Measurements from ENCODE around the gene OR10H4. TPM values are rescaled to one million over a fixed set of nuclear protein-coding genes. Genes with fewer than 3 reads are reported as not detected.
"Not testable (repeated sequence)": the region's sequence is repeated elsewhere in the genome, so short reads cannot be mapped to it uniquely, and the experiment has no call there.

Gene OR10H4
- total RNA-seq, 4 donors from 2014 or later = not detected

DNA sequence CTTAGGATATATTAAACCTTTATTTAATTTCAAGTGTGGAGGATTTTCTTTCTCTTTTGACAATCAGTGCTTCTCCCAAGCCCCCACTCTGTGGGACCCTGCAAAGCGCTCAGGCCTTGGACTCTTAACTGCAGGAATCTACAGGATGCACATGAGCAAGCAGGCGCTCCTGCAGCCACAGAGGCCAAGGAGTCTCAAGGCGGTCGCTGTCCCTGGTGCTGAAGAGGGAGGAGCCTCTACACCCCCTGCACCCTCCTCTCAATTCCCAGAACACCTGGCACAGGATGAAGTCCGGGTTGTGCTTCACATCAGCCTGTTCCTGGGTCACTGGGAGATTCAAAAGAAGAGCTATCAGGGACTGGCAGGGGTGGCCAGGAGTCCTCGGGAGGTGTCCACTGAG lies 13.5 kb downstream of the OR10H4 start:
- no peak overlapping the region for H3K4me3 ChIP-seq (ENCODE audit: low read depth, poor library complexity, severe bottlenecking)
- intact Hi-C loops (cut with DNase I; ENCODE audit: low total_unique reads) = no loop called here
- DNase-seq (ENCODE audit: low spot score in 2 of 2) = no peak
- 68 to 81% methylated on average over 6 of the region's 6 CpGs for WGBS, 2 donors
- TF ChIP-seq, protein P1, sequence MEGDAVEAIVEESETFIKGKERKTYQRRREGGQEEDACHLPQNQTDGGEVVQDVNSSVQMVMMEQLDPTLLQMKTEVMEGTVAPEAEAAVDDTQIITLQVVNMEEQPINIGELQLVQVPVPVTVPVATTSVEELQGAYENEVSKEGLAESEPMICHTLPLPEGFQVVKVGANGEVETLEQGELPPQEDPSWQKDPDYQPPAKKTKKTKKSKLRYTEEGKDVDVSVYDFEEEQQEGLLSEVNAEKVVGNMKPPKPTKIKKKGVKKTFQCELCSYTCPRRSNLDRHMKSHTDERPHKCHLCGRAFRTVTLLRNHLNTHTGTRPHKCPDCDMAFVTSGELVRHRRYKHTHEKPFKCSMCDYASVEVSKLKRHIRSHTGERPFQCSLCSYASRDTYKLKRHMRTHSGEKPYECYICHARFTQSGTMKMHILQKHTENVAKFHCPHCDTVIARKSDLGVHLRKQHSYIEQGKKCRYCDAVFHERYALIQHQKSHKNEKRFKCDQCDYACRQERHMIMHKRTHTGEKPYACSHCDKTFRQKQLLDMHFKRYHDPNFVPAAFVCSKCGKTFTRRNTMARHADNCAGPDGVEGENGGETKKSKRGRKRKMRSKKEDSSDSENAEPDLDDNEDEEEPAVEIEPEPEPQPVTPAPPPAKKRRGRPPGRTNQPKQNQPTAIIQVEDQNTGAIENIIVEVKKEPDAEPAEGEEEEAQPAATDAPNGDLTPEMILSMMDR (IDR thresholded peaks at IDR 0.05) = no peak
- no peak for TF ChIP-seq POLR2A (IDR thresholded peaks at IDR 0.05)

- intact Hi-C loops (cut with DNase I; ENCODE audit: low total_unique reads) = no loop called here
- H3K4me3 ChIP-seq (ENCODE audit: low read depth, poor library complexity, severe bottlenecking) = no peak overlapping the region
- WGBS, 2 donors = 67 to 88% methylated on average over 2 of the region's 2 CpGs
- no peak for DNase-seq (ENCODE audit: low spot score in 2 of 2)
- TF ChIP-seq, protein P1 (IDR thresholded peaks at IDR 0.05) = no peak
- TF ChIP-seq POLR2A (IDR thresholded peaks at IDR 0.05) = no peak
Observed at GRCh38 chr19:15964231-15964630, 15.4 kb downstream of the OR10H4 start.

- no peak for TF ChIP-seq POLR2A (IDR thresholded peaks at IDR 0.05)
- TF ChIP-seq, protein P1 (IDR thresholded peaks at IDR 0.05) = no peak
- no peak overlapping the region for H3K4me3 ChIP-seq (ENCODE audit: low read depth, poor library complexity, severe bottlenecking)
- intact Hi-C loops (cut with DNase I; ENCODE audit: low total_unique reads) = no loop called here
- no peak for DNase-seq (ENCODE audit: low spot score in 2 of 2)
- 35 to 63% methylated on average over 5 of the region's 5 CpGs for WGBS, 2 donors
Observed at GRCh38 chr19:15971224-15971780, 22.5 kb downstream of the OR10H4 start.

DNA sequence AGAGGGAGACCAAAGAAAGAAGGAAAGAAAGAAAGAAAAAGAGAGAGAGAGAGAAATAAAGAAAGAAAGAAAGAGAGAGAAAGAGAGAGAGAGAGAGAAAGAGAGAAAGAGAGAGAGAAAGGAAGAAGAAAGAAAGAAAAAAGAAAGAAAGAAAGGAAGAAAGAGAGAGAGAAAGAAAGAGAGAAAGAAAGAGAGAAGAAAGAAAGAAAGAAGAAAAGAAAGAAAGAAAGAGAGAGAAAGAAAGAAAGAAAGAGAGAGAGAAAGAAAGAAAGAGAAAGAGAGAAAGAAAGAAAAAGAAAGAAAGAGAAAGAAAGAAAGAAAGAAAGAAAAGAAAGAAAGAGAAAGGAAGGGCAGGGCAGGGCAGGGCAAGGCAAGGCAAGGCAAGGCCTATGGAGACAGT lies 23.2 kb downstream of the OR10H4 start:
- intact Hi-C loops (cut with DNase I; ENCODE audit: low total_unique reads); DNase-seq (ENCODE audit: low spot score in 2 of 2); H3K4me3 ChIP-seq (ENCODE audit: low read depth, poor library complexity, severe bottlenecking): not testable (repeated sequence)

GRCh38 chr19:15974856-15975255 lies 26.0 kb downstream of the OR10H4 start:
- intact Hi-C loops (cut with DNase I; ENCODE audit: low total_unique reads) = no loop called here
- no peak overlapping the region for H3K4me3 ChIP-seq (ENCODE audit: low read depth, poor library complexity, severe bottlenecking)
- DNase-seq (ENCODE audit: low spot score in 2 of 2) = no peak
- WGBS, 2 donors = 50 to 55% methylated on average over 5 of the region's 5 CpGs
- TF ChIP-seq, protein P1 (IDR thresholded peaks at IDR 0.05) = no peak
- TF ChIP-seq POLR2A (IDR thresholded peaks at IDR 0.05) = no peak

GRCh38 chr19:15976836-15977689 lies 28.3 kb downstream of the OR10H4 start:
- no peak for DNase-seq (ENCODE audit: low spot score in 2 of 2)
- no peak overlapping the region for H3K4me3 ChIP-seq (ENCODE audit: low read depth, poor library complexity, severe bottlenecking)
- WGBS, 2 donors = 59 to 60% methylated on average over 10 of the region's 10 CpGs
- TF ChIP-seq POLR2A (IDR thresholded peaks at IDR 0.05) = no peak
- TF ChIP-seq, protein P1 (IDR thresholded peaks at IDR 0.05) = no peak
- intact Hi-C loops (cut with DNase I; ENCODE audit: low total_unique reads) = no loop called here

Measured in lower leg skin (tissue), 4 donors.